Vagina (tissue), 2 donors: ENCODE data around the gene RALGAPB. TPM values are rescaled to one million over a fixed set of nuclear protein-coding genes. Genes with fewer than 3 reads are reported as not detected.
"Not testable (repeated sequence)": the region's sequence is repeated elsewhere in the genome, so short reads cannot be mapped to it uniquely, and the experiment has no call there.

Experiments used
- DNase-seq, 2 donors: peaks; one replicate each; pipeline ENCODE4 v3.0.0-alpha.2; 2017; ENCODE audit errors: extremely low spot score in 2 of 2
- H3K27ac ChIP-seq: fragments of 200-600 bp; sonication (generic); one replicate; pipeline ENCODE4 v1.5.1; 2019
- H3K27me3 ChIP-seq: fragments of 200-600 bp; sonication (generic); one replicate; pipeline ENCODE4 v1.5.1; 2019
- H3K36me3 ChIP-seq, 2 donors: fragments of 200-600 bp; sonication (generic); one replicate each; pipeline ENCODE4 v1.5.1; 2017 to 2019
- H3K4me1 ChIP-seq: fragments of 200-600 bp; sonication (generic); one replicate; pipeline ENCODE4 v1.5.1; 2019
- H3K4me3 ChIP-seq, 2 donors: fragments of 200-600 bp; sonication (generic); 1 replicate in 1 of 2; 2 replicates in 1 of 2; pipeline ENCODE4 v1.5.1; 2016 to 2019
- H3K9me3 ChIP-seq: fragments of 200-600 bp; sonication (generic); one replicate; pipeline ENCODE4 v1.5.1; 2019
- POLR2A ChIP-seq, 2 donors: fragments of 450-650 bp; IDR thresholded peaks; one replicate each; pipeline ENCODE4 v1.6.1; 2017; ENCODE audit warnings: antibody characterized with exemption in 2 of 2, mild to moderate bottlenecking in 2 of 2, moderate library complexity in 2 of 2
- POLR2AphosphoS5 ChIP-seq, 2 donors: sonication (generic); formaldehyde crosslinking; IDR thresholded peaks; one replicate each; pipeline ENCODE4 v1.9.0; 2017; ENCODE audit warnings: antibody characterized with exemption in 2 of 2, mild to moderate bottlenecking in 2 of 2, low read depth in 1 of 2; ENCODE audit not compliant: insufficient read depth in 1 of 2
- intact Hi-C: fragments of 100-400 bp; cut with DNase I; formaldehyde crosslinking; loops from one replicate; pipeline ENCODE4 v1.15.1; 2023
- total RNA-seq: library from RNA; depleted of rRNA; stranded (reverse); fragments of >200 nt; gene quantifications from one replicate; pipeline ENCODE4 v1.2.3, GENCODE V29; 2016
- TF ChIP-seq, protein P1 (sequence below), 3 experiments: fragments of 450-650 bp in 2 of 3; fragments of 200-600 bp in 1 of 3; sonication (generic) in 1 of 3; IDR thresholded peaks; one replicate each; pipeline ENCODE4 v1.5.1; 2017 to 2019; ENCODE audit warnings: antibody characterized with exemption in 3 of 3, mild to moderate bottlenecking in 2 of 3, moderate library complexity in 2 of 3

The RALGAPB gene
- total RNA-seq, 1 donor from 2014 or later = 45.2 TPM

DNA sequence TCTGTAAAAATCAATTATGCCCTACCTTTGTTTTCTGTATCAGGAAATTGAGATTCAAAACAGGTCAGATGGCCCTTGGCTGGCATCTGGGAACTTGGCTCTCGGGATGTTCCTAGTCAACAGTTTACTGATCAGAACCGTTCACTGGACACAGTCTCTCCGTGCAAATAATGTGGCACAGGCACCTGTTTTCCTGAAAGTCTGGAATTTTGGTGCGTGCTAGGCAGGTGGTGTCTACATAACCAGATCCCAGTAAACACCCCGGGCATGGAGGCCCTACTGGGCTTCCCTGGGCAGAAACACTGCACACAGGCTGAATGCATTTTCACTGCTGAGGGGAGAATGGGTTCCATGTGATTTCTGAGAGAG lies 45.0 kb upstream of the RALGAPB start:
- no peaks in the 10 kb centered on the region for H3K27me3 ChIP-seq
- DNase-seq = no peak
- no peak overlapping the region for H3K4me3 ChIP-seq
- H3K27ac ChIP-seq = no peak overlapping the region
- no peaks in the 10 kb centered on the region for H3K9me3 ChIP-seq
- no peak for TF ChIP-seq POLR2AphosphoS5 (IDR thresholded peaks at IDR 0.05; ENCODE audit: insufficient read depth in 1 of 2, low read depth in 1 of 2)
- TF ChIP-seq, protein P1, sequence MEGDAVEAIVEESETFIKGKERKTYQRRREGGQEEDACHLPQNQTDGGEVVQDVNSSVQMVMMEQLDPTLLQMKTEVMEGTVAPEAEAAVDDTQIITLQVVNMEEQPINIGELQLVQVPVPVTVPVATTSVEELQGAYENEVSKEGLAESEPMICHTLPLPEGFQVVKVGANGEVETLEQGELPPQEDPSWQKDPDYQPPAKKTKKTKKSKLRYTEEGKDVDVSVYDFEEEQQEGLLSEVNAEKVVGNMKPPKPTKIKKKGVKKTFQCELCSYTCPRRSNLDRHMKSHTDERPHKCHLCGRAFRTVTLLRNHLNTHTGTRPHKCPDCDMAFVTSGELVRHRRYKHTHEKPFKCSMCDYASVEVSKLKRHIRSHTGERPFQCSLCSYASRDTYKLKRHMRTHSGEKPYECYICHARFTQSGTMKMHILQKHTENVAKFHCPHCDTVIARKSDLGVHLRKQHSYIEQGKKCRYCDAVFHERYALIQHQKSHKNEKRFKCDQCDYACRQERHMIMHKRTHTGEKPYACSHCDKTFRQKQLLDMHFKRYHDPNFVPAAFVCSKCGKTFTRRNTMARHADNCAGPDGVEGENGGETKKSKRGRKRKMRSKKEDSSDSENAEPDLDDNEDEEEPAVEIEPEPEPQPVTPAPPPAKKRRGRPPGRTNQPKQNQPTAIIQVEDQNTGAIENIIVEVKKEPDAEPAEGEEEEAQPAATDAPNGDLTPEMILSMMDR (IDR thresholded peaks at IDR 0.05) = no peak
- no peak for TF ChIP-seq POLR2A (IDR thresholded peaks at IDR 0.05)
- peaks cover 4 to 99% of the 10 kb centered on the region in 2 donors for H3K36me3 ChIP-seq
- H3K4me1 ChIP-seq = peaks cover 22% of the 10 kb centered on the region
- intact Hi-C loops = no loop called here

GRCh38 chr20:38428800-38429199 lies 43.8 kb upstream of the RALGAPB start:
- TF ChIP-seq, protein P1 (IDR thresholded peaks at IDR 0.05) = no peak
- TF ChIP-seq POLR2A (IDR thresholded peaks at IDR 0.05) (no peak), POLR2AphosphoS5 (IDR thresholded peaks at IDR 0.05; ENCODE audit: insufficient read depth in 1 of 2, low read depth in 1 of 2) (no peak)
- Histone ChIP-seq H3K4me1 (peaks cover 29% of the 10 kb centered on the region), H3K36me3 (peaks cover 4 to 92% of the 10 kb centered on the region in 2 donors), H3K4me3 (no peak overlapping the region), H3K9me3 (no peaks in the 10 kb centered on the region), H3K27me3 (no peaks in the 10 kb centered on the region), H3K27ac (no peak overlapping the region)
- intact Hi-C loops = no loop called here
- no peak for DNase-seq

- TF ChIP-seq POLR2AphosphoS5 (IDR thresholded peaks at IDR 0.05; ENCODE audit: insufficient read depth in 1 of 2, low read depth in 1 of 2) (no peak), POLR2A (IDR thresholded peaks at IDR 0.05) (no peak)
- TF ChIP-seq, protein P1 (IDR thresholded peaks at IDR 0.05) = no peak
- Histone ChIP-seq H3K27me3 (no peaks in the 10 kb centered on the region), H3K4me1 (peaks cover 34% of the 10 kb centered on the region), H3K4me3 (no peak overlapping the region), H3K9me3 (no peaks in the 10 kb centered on the region), H3K27ac (no peak overlapping the region), H3K36me3 (peaks cover 4 to 88% of the 10 kb centered on the region in 2 donors)
- DNase-seq = no peak
- intact Hi-C loops = no loop called here
Measured at GRCh38 chr20:38429301-38429700, 43.3 kb upstream of the RALGAPB start.

- intact Hi-C loops = no loop called here
- H3K36me3 ChIP-seq = peaks cover 4 to 73% of the 10 kb centered on the region in 2 donors
- no peak overlapping the region for H3K27ac ChIP-seq
- no peak for DNase-seq
- no peak overlapping the region for H3K4me3 ChIP-seq
- H3K9me3 ChIP-seq = no peaks in the 10 kb centered on the region
- H3K4me1 ChIP-seq = peaks cover 40% of the 10 kb centered on the region
- TF ChIP-seq POLR2A (IDR thresholded peaks at IDR 0.05) = no peak
- TF ChIP-seq, protein P1 (IDR thresholded peaks at IDR 0.05) = no peak
- no peak for TF ChIP-seq POLR2AphosphoS5 (IDR thresholded peaks at IDR 0.05; ENCODE audit: insufficient read depth in 1 of 2, low read depth in 1 of 2)
- H3K27me3 ChIP-seq = no peaks in the 10 kb centered on the region
Measured at GRCh38 chr20:38430679-38431325, 41.8 kb upstream of the RALGAPB start.

GRCh38 chr20:38432292-38432691 lies 40.4 kb upstream of the RALGAPB start:
- DNase-seq = no peak
- Histone ChIP-seq H3K9me3 (no peaks in the 10 kb centered on the region), H3K27ac (no peak overlapping the region), H3K4me1 (peaks cover 26% of the 10 kb centered on the region), H3K36me3 (peaks cover 4 to 58% of the 10 kb centered on the region in 2 donors), H3K4me3 (no peak overlapping the region), H3K27me3 (no peaks in the 10 kb centered on the region)
- TF ChIP-seq, protein P1 (IDR thresholded peaks at IDR 0.05) = no peak
- TF ChIP-seq POLR2A (IDR thresholded peaks at IDR 0.05) = no peak
- TF ChIP-seq POLR2AphosphoS5 (IDR thresholded peaks at IDR 0.05; ENCODE audit: insufficient read depth in 1 of 2, low read depth in 1 of 2) = no peak
- intact Hi-C loops = no loop called here

DNA sequence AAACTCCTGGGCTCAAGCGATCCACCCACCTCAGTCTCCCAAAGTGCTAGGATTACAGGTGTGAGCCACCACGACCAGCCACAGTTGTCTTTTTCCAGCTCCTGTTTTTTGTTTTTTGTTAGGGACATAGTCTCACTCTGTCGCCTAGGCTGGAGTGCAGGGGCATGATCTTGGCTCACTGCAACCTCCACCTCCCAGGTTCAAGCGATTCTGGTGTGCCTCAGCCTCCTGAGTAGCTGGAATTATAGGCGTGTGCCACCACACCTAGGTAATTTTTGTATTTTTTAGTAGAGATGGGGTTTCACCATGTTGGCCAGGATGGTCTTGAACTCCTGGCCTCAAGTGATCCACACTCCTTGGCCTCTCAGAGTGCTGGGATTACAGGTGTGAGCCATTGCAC lies 39.8 kb upstream of the RALGAPB start:
- H3K27me3 ChIP-seq, H3K27ac ChIP-seq, H3K4me3 ChIP-seq, DNase-seq, intact Hi-C loops, H3K9me3 ChIP-seq: not testable (repeated sequence)
- H3K4me1 ChIP-seq = peaks cover 23% of the 10 kb centered on the region
- H3K36me3 ChIP-seq = peaks cover 4 to 52% of the 10 kb centered on the region in 2 donors
